M059J (cell line): ENCODE data around the gene RASGRF1. TPM values are rescaled to one million over a fixed set of nuclear protein-coding genes. Genes with fewer than 3 reads are reported as not detected.
"Not testable (repeated sequence)": the region's sequence is repeated elsewhere in the genome, so short reads cannot be mapped to it uniquely, and the experiment has no call there.

Source experiments
- DNase-seq: peaks from one replicate; pipeline ENCODE4 v3.0.0-alpha.2; 2012; ENCODE audit warnings: low read depth
- total RNA-seq: library from RNA; depleted of rRNA; stranded (reverse); fragments of >200 nt; shearing (Covaris generic); gene quantifications from 2 replicates; pipeline ENCODE4 v1.2.3, GENCODE V29; 2014

RASGRF1 gene
- total RNA-seq, 1 experiment from 2014 or later: 0.94 TPM

- no peak for DNase-seq
These were observed 54.3 kb downstream of the RASGRF1 start for GRCh38 chr15:79036323-79036722.

- no peak for DNase-seq
These were observed 54.8 kb downstream of the RASGRF1 start for GRCh38 chr15:79035814-79036213.

- no peak for DNase-seq
These were observed 55.4 kb downstream of the RASGRF1 start for GRCh38 chr15:79035111-79035601.

GRCh38 chr15:79034284-79034683, 56.3 kb downstream of the RASGRF1 start:
- no peak for DNase-seq

GRCh38 chr15:79032656-79033055, 57.9 kb downstream of the RASGRF1 start:
- DNase-seq: no peak

GRCh38 chr15:79031821-79032220, 58.8 kb downstream of the RASGRF1 start:
- no peak for DNase-seq

- DNase-seq: no peak
These were observed 59.4 kb downstream of the RASGRF1 start for GRCh38 chr15:79031201-79031600.

GRCh38 chr15:79030470-79030869, 60.1 kb downstream of the RASGRF1 start:
- no peak for DNase-seq

- DNase-seq: peak; percentile 33
These were observed 62.1 kb downstream of the RASGRF1 start for GRCh38 chr15:79028411-79028964.

- DNase-seq: no peak
These were observed 62.8 kb downstream of the RASGRF1 start for GRCh38 chr15:79027532-79028410.

- DNase-seq: no peak
These were observed 64.8 kb downstream of the RASGRF1 start for GRCh38 chr15:79025802-79026201.

GRCh38 chr15:79025201-79025600, 65.4 kb downstream of the RASGRF1 start:
- DNase-seq: no peak

- not testable (repeated sequence) for DNase-seq
These were observed 66.1 kb downstream of the RASGRF1 start for GRCh38 chr15:79024493-79024892.

GRCh38 chr15:79023918-79024317, 66.7 kb downstream of the RASGRF1 start:
- no peak for DNase-seq

GRCh38 chr15:79023546-79023890, 67.1 kb downstream of the RASGRF1 start:
- DNase-seq: no peak

GRCh38 chr15:79018960-79019359, 71.6 kb downstream of the RASGRF1 start:
- no peak for DNase-seq

- DNase-seq: no peak
These were observed 72.6 kb downstream of the RASGRF1 start for GRCh38 chr15:79017953-79018352.

- no peak for DNase-seq
These were observed 73.9 kb downstream of the RASGRF1 start for GRCh38 chr15:79016527-79017170.

GRCh38 chr15:79015416-79015815, 75.2 kb downstream of the RASGRF1 start:
- DNase-seq: no peak

- DNase-seq: no peak
These were observed 80.3 kb downstream of the RASGRF1 start for GRCh38 chr15:79010278-79010677.

- DNase-seq: no peak
These were observed 81.2 kb downstream of the RASGRF1 start for GRCh38 chr15:79009379-79009778.

- DNase-seq: no peak
These were observed 81.9 kb downstream of the RASGRF1 start for GRCh38 chr15:79008659-79009058.

- DNase-seq: no peak
These were observed 83.5 kb downstream of the RASGRF1 start for GRCh38 chr15:79007066-79007465.
